ENCODE data around the gene SLC2A6. TPM values are rescaled to one million over a fixed set of nuclear protein-coding genes. Genes with fewer than 3 reads are reported as not detected.

SLC2A6 gene, protein sequence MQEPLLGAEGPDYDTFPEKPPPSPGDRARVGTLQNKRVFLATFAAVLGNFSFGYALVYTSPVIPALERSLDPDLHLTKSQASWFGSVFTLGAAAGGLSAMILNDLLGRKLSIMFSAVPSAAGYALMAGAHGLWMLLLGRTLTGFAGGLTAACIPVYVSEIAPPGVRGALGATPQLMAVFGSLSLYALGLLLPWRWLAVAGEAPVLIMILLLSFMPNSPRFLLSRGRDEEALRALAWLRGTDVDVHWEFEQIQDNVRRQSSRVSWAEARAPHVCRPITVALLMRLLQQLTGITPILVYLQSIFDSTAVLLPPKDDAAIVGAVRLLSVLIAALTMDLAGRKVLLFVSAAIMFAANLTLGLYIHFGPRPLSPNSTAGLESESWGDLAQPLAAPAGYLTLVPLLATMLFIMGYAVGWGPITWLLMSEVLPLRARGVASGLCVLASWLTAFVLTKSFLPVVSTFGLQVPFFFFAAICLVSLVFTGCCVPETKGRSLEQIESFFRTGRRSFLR
- total RNA-seq: 1 to 10 TPM; 5.4 to 6.7 TPM

DNA sequence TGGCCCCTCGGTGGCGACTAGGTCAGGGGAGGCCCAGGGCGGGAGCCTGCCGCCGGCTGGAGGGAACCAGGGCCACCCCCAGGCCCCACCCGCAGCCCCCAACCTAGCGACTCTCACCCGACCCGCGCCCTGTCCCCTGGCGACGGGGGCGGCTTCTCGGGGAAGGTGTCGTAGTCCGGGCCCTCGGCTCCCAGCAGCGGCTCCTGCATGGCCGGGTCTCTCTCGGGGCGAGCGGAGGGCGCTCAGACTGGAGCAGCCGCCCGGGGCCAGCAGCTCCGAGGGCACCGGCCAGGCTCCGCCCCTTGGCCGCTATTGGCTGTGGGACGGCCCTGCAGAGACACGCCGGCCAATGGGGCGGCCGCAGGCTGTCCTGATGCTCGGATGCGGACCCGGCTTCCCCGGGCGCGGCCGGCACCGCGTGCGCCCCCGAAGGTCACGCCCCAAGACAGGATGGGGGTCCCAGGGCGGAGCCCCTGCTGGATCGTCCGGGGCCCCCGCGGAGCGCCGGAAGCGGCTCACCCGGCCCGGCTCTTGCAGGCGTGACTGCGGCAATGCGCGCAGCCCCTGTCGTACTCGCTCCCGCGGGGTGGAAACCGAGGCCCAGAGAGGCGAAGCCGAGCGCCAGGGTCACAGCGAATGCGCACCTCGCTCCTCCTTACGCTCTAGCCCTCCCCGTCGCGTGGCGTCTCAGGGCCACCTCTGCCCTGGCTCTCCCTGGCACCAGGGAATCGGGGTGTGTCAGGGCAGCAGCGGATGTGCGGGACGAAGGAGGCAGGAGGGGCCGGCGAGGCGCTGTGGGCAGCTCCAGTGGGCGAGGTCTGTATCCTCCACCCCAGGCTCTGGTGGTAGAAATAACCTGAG is at the start of gene SLC2A6:
Gene SLC2A6 (minus strand): TSS at position 249 of the 861 bp plus-strand sequence. CDS start 40 bp downstream, at position 209.
- POLR2A ChIA-PET: interaction anchor here (1.2 to 1.6 kb wide), 3 partner anchors 10 to 144 kb away, joined by 3 to 4 read pairs (median 4); no protein-coding TSS in a partner anchor
- H3K36me3 Mint-ChIP-seq (ENCODE audit: low read depth): no peaks in the 10 kb centered on the region
- peak within 1 kb of the TSS; percentile 42 for H3K27ac Mint-ChIP-seq
- peaks cover 8% of the 10 kb centered on the region for H3K4me1 Mint-ChIP-seq (ENCODE audit: low read depth)
- DNase-seq (peak; percentile 90), ATAC-seq (peak; percentile 98)
- CTCF ChIA-PET: interaction anchor here (1.5 to 2.5 kb wide), 3 partner anchors 20 to 292 kb away, joined by 3 to 12 read pairs (median 7); partner anchors contain the start of gene CACFD1
- intact Hi-C loops (cut with micrococcal nuclease): no loop called here
- H3K27me3 Mint-ChIP-seq: no peaks in the 10 kb centered on the region
- TF ChIP-seq, protein P1, sequence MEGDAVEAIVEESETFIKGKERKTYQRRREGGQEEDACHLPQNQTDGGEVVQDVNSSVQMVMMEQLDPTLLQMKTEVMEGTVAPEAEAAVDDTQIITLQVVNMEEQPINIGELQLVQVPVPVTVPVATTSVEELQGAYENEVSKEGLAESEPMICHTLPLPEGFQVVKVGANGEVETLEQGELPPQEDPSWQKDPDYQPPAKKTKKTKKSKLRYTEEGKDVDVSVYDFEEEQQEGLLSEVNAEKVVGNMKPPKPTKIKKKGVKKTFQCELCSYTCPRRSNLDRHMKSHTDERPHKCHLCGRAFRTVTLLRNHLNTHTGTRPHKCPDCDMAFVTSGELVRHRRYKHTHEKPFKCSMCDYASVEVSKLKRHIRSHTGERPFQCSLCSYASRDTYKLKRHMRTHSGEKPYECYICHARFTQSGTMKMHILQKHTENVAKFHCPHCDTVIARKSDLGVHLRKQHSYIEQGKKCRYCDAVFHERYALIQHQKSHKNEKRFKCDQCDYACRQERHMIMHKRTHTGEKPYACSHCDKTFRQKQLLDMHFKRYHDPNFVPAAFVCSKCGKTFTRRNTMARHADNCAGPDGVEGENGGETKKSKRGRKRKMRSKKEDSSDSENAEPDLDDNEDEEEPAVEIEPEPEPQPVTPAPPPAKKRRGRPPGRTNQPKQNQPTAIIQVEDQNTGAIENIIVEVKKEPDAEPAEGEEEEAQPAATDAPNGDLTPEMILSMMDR (IDR thresholded peaks at IDR 0.05): no peak
- H3K4me3 Mint-ChIP-seq: peak within 1 kb of the TSS; percentile 77
- H3K9me3 Mint-ChIP-seq: no peaks in the 10 kb centered on the region

DNA sequence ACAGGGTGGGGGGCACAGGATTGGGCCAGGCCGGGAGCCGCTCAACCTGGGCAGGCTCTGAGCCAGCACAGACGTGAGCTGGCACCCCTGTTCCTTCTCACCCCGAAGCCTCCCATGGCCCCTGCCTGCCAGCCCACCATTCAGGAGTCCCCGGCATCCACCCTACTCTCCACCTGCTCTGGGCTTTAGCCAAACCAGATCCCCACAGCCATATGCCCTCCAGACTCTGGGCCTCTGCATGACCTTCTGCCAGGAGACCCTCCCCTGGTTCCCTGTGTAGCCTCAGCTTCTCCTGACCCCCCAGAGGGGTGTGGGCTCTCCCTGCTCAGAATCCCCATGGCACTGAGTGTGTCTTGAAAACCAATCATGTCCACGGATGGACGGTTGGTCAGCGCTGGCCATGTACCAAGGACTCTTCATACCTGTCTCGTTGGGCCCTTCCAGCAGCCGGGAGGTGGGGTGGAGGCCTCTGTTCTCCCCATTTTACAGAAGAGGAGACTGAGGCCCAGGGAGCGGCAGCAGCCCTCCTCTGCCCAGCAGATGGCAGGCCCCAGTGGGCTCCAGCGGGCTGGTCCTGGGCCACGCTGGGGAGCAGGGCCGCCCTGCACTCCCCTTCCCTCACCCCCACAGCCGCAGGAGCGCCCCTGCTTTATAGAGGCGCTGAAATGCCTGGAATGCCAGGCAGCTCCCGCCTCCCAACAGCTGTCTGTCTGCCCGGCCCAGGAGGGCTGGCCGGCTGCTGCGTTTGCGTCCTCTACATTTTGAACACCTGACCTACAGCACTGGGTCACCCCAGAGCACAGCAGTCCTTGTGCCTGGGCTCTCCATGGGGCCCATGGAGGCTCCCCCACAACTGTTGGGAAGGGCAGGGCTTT is 49.3 kb upstream of the SLC2A6 start:
- ATAC-seq (no peak), DNase-seq (no peak)
- Mint-ChIP-seq H3K27me3 (no peaks in the 10 kb centered on the region), H3K4me3 (no peak overlapping the region), H3K36me3 (ENCODE audit: low read depth) (no peaks in the 10 kb centered on the region), H3K4me1 (ENCODE audit: low read depth) (peaks cover 11% of the 10 kb centered on the region), H3K9me3 (no peaks in the 10 kb centered on the region), H3K27ac (no peak overlapping the region)
- TF ChIP-seq, protein P1 (IDR thresholded peaks at IDR 0.05): no peak
- intact Hi-C loops (cut with micrococcal nuclease): no loop called here
- ChIA-PET CTCF (interaction anchor here (0.8 kb wide), 1 partner anchor 215 kb away, joined by 3 read pairs; no protein-coding TSS in a partner anchor), POLR2A (no interaction called here)

DNA sequence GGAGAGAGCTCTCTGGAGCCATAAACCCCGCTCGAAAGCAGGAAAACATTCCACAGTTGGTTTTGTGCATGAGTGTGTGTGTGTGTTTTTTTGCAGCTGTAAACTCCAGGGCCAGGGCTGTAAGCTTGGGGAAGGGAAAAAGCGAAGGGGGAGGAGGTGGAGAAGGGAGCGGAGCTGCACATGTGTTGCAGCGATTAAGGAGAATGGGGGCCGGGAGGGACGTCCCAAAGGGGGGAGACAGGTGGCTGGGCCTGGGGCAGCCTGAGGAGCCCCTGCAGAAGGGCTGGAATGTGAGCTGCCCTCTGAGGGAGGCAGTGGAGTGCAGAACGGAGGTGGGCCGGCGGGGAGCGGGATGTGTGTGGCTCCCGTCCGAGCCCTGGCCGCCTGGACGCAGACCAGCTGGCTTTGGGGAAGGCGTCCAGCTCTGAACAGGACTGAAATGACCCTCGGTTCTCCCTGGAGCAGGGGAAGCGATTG is 48.6 kb upstream of the SLC2A6 start:
- H3K9me3 Mint-ChIP-seq: no peaks in the 10 kb centered on the region
- intact Hi-C loops (cut with micrococcal nuclease): no loop called here
- H3K36me3 Mint-ChIP-seq (ENCODE audit: low read depth): no peaks in the 10 kb centered on the region
- H3K27ac Mint-ChIP-seq: no peak overlapping the region
- H3K27me3 Mint-ChIP-seq: no peaks in the 10 kb centered on the region
- H3K4me1 Mint-ChIP-seq (ENCODE audit: low read depth): peaks cover 5% of the 10 kb centered on the region
- ATAC-seq (no peak), DNase-seq (no peak)
- CTCF ChIA-PET: interaction anchor here (0.8 kb wide), 1 partner anchor 215 kb away, joined by 3 read pairs; no protein-coding TSS in a partner anchor
- H3K4me3 Mint-ChIP-seq: no peak overlapping the region
- POLR2A ChIA-PET: no interaction called here
- TF ChIP-seq, protein P1 (IDR thresholded peaks at IDR 0.05): no peak

DNA sequence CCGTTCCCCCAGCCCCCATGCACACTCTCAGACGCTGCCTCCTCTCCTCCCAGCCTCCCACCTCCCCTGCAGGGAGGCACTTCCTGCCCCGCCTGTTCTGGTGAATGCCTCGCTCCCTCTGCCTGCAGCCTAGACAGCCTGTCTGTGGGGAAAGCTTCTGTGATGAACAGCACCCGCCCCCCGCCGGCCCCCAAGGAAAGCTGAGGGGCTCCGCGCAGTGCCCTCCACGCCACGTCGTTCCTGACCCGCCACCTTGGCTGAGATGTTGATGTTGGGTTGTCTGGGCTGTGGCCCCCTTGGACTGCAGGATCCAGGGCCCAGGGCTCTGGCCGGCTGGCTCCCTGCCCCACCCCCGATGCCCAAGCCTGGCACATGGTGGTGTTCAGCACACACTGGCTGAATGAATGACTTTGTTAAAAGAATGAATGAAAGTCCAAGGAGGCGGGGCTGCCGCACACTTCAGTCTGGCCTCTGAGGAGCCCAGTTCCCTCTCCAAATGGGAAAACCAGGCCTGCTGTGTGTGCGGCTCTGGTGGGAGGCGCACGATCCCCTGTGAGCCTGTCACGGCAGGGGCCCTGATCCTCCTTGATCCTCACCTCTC is 47.9 kb upstream of the SLC2A6 start:
- H3K4me3 Mint-ChIP-seq: no peak overlapping the region
- ChIA-PET CTCF (no interaction called here), POLR2A (interaction anchor here (0.6 kb wide), 1 partner anchor 9 kb away, joined by 3 read pairs; no protein-coding TSS in a partner anchor)
- H3K4me1 Mint-ChIP-seq (ENCODE audit: low read depth): peaks cover 5% of the 10 kb centered on the region
- no peaks in the 10 kb centered on the region for H3K9me3 Mint-ChIP-seq
- ATAC-seq: no peak
- no peak overlapping the region for H3K27ac Mint-ChIP-seq
- intact Hi-C loops (cut with micrococcal nuclease): no loop called here
- H3K27me3 Mint-ChIP-seq: no peaks in the 10 kb centered on the region
- DNase-seq: peak; percentile 10
- H3K36me3 Mint-ChIP-seq (ENCODE audit: low read depth): no peaks in the 10 kb centered on the region
- TF ChIP-seq, protein P1 (IDR thresholded peaks at IDR 0.05): no peak

All from activated CD8-positive, alpha-beta T cell treated with anti-CD3 and anti-CD28 coated beads for 36 hours (primary cell).